GM23338 (cell line): Measurements from ENCODE around the gene HNRNPA2B1. TPM values are rescaled to one million over a fixed set of nuclear protein-coding genes. Genes with fewer than 3 reads are reported as not detected.

Experiments
- ATAC-seq: fragments of 200-7000 bp; cut with Tn5 transposase; 3 replicates; pipeline ENCODE4 v1.9.1; 2020
- DNase-seq: peaks from one replicate; pipeline ENCODE4 v3.0.0-alpha.2; 2015; ENCODE audit warnings: low spot score
- H2AFZ ChIP-seq: fragments of 200-600 bp; sonication (generic); 2 replicates; pipeline ENCODE4 v1.8.0; 2016; ENCODE audit warnings: antibody characterized with exemption, mild to moderate bottlenecking, moderate library complexity
- H3F3A ChIP-seq: fragments of 200-600 bp; sonication (generic); replicated peaks from 2 replicates; pipeline ENCODE4 v1.8.0; 2017; ENCODE audit warnings: antibody characterized with exemption, mixed run types, low read depth
- H3K27ac ChIP-seq: fragments of 200-600 bp; sonication (generic); 2 replicates; pipeline ENCODE4 v1.6.1; 2016; ENCODE audit warnings: low read depth
- H3K27me3 ChIP-seq: fragments of 200-600 bp; sonication (generic); 2 replicates; pipeline ENCODE4 v1.8.0; 2016; ENCODE audit warnings: mild to moderate bottlenecking, mixed run types, moderate library complexity; ENCODE audit not compliant: insufficient read depth
- H3K36me3 ChIP-seq: fragments of 200-600 bp; sonication (generic); 2 replicates; pipeline ENCODE4 v1.8.0; 2016; ENCODE audit warnings: mild to moderate bottlenecking; ENCODE audit not compliant: insufficient read depth
- H3K4me1 ChIP-seq: fragments of 200-600 bp; sonication (generic); 2 replicates; pipeline ENCODE4 v1.8.0; 2016; ENCODE audit warnings: mild to moderate bottlenecking, moderate library complexity; ENCODE audit not compliant: insufficient read depth
- H3K4me2 ChIP-seq: fragments of 200-600 bp; sonication (generic); 2 replicates; pipeline ENCODE4 v1.7.1; 2017; ENCODE audit warnings: mixed run types
- H3K4me3 ChIP-seq: fragments of 200-600 bp; sonication (generic); 2 replicates; pipeline ENCODE4 v1.6.1; 2016; ENCODE audit warnings: mixed run types
- H3K79me2 ChIP-seq: fragments of 200-600 bp; sonication (generic); replicated peaks from 2 replicates; pipeline ENCODE4 v1.8.0; 2017; ENCODE audit warnings: mild to moderate bottlenecking; ENCODE audit not compliant: insufficient read depth
- H3K9me2 ChIP-seq: fragments of 200-600 bp; sonication (generic); 2 replicates; pipeline ENCODE4 v1.8.0; 2017; ENCODE audit not compliant: insufficient read depth
- H4K20me1 ChIP-seq: fragments of 200-600 bp; sonication (generic); replicated peaks from 2 replicates; pipeline ENCODE4 v1.8.0; 2017; ENCODE audit warnings: mild to moderate bottlenecking; ENCODE audit not compliant: insufficient read depth
- H3K27ac Mint-ChIP-seq: 2 replicates; pipeline ENCODE4 v1.8.0; 2020; ENCODE audit warnings: inconsistent platforms, mild to moderate bottlenecking, moderate library complexity, mixed read lengths
- H3K27me3 Mint-ChIP-seq: 3 replicates; pipeline ENCODE4 v1.8.0; 2022; ENCODE audit warnings: low read depth, mild to moderate bottlenecking, moderate library complexity, mixed read lengths, inconsistent platforms; ENCODE audit not compliant: insufficient read depth, poor library complexity
- H3K36me3 Mint-ChIP-seq: 3 replicates; pipeline ENCODE4 v1.8.0; 2021; ENCODE audit warnings: low read depth, mild to moderate bottlenecking, inconsistent platforms, moderate library complexity, mixed read lengths
- H3K4me1 Mint-ChIP-seq: 3 replicates; pipeline ENCODE4 v1.8.0; 2020; ENCODE audit warnings: mild to moderate bottlenecking, inconsistent platforms, mixed read lengths
- H3K4me3 Mint-ChIP-seq: 3 replicates; pipeline ENCODE4 v1.8.0; 2021; ENCODE audit warnings: moderate library complexity, mild to moderate bottlenecking, inconsistent platforms, mixed read lengths
- H3K9me3 Mint-ChIP-seq: 3 replicates; pipeline ENCODE4 v1.8.0; 2020; ENCODE audit warnings: moderate library complexity, mild to moderate bottlenecking, inconsistent platforms, mixed read lengths
- CREB1 ChIP-seq: fragments of 250-450 bp; sonication (Bioruptor Pico); IDR thresholded peaks from 2 replicates; pipeline ENCODE4 v1.5.0; 2020; ENCODE audit warnings: low read depth, mild to moderate bottlenecking, moderate library complexity
- EZH2 ChIP-seq: fragments of 200-600 bp; sonication (generic); IDR thresholded peaks from one replicate; pipeline ENCODE4 v1.8.0; 2017; ENCODE audit warnings: antibody characterized with exemption, mild to moderate bottlenecking, low read depth; ENCODE audit not compliant: unreplicated experiment
- EZH2phosphoT487 ChIP-seq: fragments of 200-600 bp; sonication (generic); IDR thresholded peaks from one replicate; pipeline ENCODE4 v1.8.1; 2018; ENCODE audit warnings: antibody characterized with exemption; ENCODE audit not compliant: unreplicated experiment
- JUNB ChIP-seq: IDR thresholded peaks from one replicate; pipeline ENCODE4 v1.6.1; 2016; ENCODE audit warnings: antibody characterized with exemption; ENCODE audit not compliant: unreplicated experiment
- NANOG ChIP-seq: IDR thresholded peaks from 2 replicates; pipeline ENCODE4 v1.6.1; 2016; ENCODE audit warnings: antibody characterized with exemption, borderline replicate concordance
- POLR2AphosphoS5 ChIP-seq: IDR thresholded peaks from 2 replicates; pipeline ENCODE4 v1.6.1; 2016; ENCODE audit warnings: antibody characterized with exemption, low read depth
- STAT1 ChIP-seq: IDR thresholded peaks from one replicate; pipeline ENCODE4 v1.6.1; 2016; ENCODE audit warnings: antibody characterized with exemption; ENCODE audit not compliant: unreplicated experiment
- ZNF114 ChIP-seq: fragments of 250-450 bp; sonication (Bioruptor Pico); IDR thresholded peaks from 2 replicates; pipeline ENCODE4 v1.5.0; 2020; ENCODE audit warnings: mild to moderate bottlenecking, moderate library complexity
- ZNF331 ChIP-seq: fragments of 250-450 bp; sonication (Bioruptor Pico); IDR thresholded peaks from 2 replicates; pipeline ENCODE4 v1.5.0; 2020; ENCODE audit warnings: low read depth, mild to moderate bottlenecking, moderate library complexity
- polyA plus RNA-seq: library from polyadenylated mRNA; unstranded; fragments of >200 nt; fragmentation: Nextera tagmentation; extraction: Ambion mirVana; gene quantifications from 2 replicates; pipeline ENCODE4 v1.2.1, GENCODE V29; 2016
- total RNA-seq: library from RNA; depleted of rRNA; stranded (reverse); fragments of >200 nt; shearing (Covaris generic); gene quantifications from 2 replicates; pipeline ENCODE4 v1.2.3, GENCODE V29; 2014
- TF ChIP-seq, protein P1 (sequence below): IDR thresholded peaks from one replicate; pipeline ENCODE4 v1.6.1; 2018; ENCODE audit warnings: antibody characterized with exemption; ENCODE audit not compliant: unreplicated experiment
- TF ChIP-seq, protein P2 (sequence below): IDR thresholded peaks from 2 replicates; pipeline ENCODE4 v1.6.1; 2016; ENCODE audit warnings: antibody characterized with exemption
- TF ChIP-seq, protein P3 (sequence below), 2 experiments: fragments of 200-600 bp in 1 of 2; sonication (generic) in 1 of 2; conservative IDR thresholded peaks; 2 replicates each; pipeline versions ENCODE4 v1.5.1 to v1.6.1; 2016 to 2017; ENCODE audit warnings: antibody characterized with exemption in 2 of 2, low read depth in 2 of 2, mild to moderate bottlenecking in 2 of 2, moderate library complexity in 1 of 2
- TF ChIP-seq, protein P4 (sequence below): fragments of 250-450 bp; sonication (Bioruptor Pico); IDR thresholded peaks from 2 replicates; pipeline ENCODE4 v1.5.0; 2020; ENCODE audit warnings: mild to moderate bottlenecking, moderate library complexity

HNRNPA2B1 gene
- total and polyA plus RNA-seq, 2 experiments from 2014 or later, result 602 to 1,577 TPM

DNA sequence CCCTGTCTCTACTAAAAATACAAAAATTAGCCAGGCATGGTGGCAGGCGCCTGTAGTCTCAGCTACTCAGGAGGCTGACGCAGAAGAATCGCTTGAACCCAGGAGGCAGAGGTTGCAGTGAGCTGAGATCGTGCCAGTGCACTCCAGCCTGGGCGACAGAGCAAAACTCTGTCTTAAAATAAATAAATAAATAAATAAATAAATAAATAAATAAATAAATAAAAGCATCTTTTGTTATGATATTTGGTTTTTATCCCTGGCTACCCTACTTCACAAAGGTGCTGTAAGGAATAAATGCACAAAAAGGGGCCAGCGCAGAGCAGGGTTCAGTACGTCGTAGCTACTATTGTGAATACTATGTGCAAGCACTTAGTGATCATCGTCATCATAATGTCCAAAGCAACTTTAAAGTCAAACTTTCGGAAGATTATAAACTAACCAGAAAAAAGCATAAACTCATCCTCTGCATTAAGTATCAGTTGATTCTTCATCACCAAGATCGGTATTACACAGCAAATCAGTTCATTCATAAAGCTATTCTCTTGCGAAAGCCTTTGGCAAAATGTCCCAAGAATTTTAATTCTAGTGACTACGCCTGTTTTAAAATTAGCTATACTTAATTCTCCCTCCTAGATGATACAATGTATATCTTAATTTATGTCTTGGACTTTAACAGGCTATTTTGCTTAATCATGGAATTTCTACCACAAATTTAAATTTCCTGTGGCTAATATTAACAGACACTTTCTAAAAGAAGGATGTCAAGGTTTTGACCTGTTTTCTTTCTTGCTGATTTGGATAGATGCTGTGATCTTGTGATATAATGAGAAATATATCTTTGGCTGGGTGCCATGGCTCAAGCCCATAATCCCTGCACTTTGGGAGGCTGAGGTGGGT, 56.1 kb downstream of the HNRNPA2B1 start:
- no peak for ATAC-seq
- H3K36me3 Mint-ChIP-seq, result peaks cover 14% of the 10 kb centered on the region; the same call in 2 of the 3 replicates
- H3K27ac ChIP-seq, result no peak overlapping the region

More for the DNA sequence above, 56.1 kb downstream of the HNRNPA2B1 start:
- Histone ChIP-seq H3K4me1 (peaks cover 9% of the 10 kb centered on the region; the same call in 1 of the 2 replicates), H3K27me3 (no peaks in the 10 kb centered on the region), H3K36me3 (no peaks in the 10 kb centered on the region), H3K4me3 (no peak overlapping the region), H3K4me2 (no peak overlapping the region), H3K79me2 (no peaks in the 10 kb centered on the region), H3K9me2 (0 out of 2 replicates have a peak, but pooled peaks cover 3% of the 10 kb centered on the region), H4K20me1 (no peaks in the 10 kb centered on the region), H2AFZ (no peak overlapping the region), H3F3A (no peaks in the 10 kb centered on the region)
- no peak for DNase-seq
- Mint-ChIP-seq H3K9me3 (peaks cover 20% of the 10 kb centered on the region), H3K4me3 (no peak overlapping the region), H3K4me1 (peaks cover 3% of the 10 kb centered on the region; the same call in 1 of the 3 replicates), H3K27ac (no peak overlapping the region), H3K27me3 (peaks cover 4% of the 10 kb centered on the region)
- TF ChIP-seq, protein P1, sequence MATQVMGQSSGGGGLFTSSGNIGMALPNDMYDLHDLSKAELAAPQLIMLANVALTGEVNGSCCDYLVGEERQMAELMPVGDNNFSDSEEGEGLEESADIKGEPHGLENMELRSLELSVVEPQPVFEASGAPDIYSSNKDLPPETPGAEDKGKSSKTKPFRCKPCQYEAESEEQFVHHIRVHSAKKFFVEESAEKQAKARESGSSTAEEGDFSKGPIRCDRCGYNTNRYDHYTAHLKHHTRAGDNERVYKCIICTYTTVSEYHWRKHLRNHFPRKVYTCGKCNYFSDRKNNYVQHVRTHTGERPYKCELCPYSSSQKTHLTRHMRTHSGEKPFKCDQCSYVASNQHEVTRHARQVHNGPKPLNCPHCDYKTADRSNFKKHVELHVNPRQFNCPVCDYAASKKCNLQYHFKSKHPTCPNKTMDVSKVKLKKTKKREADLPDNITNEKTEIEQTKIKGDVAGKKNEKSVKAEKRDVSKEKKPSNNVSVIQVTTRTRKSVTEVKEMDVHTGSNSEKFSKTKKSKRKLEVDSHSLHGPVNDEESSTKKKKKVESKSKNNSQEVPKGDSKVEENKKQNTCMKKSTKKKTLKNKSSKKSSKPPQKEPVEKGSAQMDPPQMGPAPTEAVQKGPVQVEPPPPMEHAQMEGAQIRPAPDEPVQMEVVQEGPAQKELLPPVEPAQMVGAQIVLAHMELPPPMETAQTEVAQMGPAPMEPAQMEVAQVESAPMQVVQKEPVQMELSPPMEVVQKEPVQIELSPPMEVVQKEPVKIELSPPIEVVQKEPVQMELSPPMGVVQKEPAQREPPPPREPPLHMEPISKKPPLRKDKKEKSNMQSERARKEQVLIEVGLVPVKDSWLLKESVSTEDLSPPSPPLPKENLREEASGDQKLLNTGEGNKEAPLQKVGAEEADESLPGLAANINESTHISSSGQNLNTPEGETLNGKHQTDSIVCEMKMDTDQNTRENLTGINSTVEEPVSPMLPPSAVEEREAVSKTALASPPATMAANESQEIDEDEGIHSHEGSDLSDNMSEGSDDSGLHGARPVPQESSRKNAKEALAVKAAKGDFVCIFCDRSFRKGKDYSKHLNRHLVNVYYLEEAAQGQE, result no peak
- no peak for TF ChIP-seq EZH2phosphoT487
- TF ChIP-seq, protein P2, sequence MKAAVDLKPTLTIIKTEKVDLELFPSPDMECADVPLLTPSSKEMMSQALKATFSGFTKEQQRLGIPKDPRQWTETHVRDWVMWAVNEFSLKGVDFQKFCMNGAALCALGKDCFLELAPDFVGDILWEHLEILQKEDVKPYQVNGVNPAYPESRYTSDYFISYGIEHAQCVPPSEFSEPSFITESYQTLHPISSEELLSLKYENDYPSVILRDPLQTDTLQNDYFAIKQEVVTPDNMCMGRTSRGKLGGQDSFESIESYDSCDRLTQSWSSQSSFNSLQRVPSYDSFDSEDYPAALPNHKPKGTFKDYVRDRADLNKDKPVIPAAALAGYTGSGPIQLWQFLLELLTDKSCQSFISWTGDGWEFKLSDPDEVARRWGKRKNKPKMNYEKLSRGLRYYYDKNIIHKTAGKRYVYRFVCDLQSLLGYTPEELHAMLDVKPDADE, result no peak
- TF ChIP-seq ZNF331, result no peak
- no peak for TF ChIP-seq JUNB
- TF ChIP-seq, protein P3, sequence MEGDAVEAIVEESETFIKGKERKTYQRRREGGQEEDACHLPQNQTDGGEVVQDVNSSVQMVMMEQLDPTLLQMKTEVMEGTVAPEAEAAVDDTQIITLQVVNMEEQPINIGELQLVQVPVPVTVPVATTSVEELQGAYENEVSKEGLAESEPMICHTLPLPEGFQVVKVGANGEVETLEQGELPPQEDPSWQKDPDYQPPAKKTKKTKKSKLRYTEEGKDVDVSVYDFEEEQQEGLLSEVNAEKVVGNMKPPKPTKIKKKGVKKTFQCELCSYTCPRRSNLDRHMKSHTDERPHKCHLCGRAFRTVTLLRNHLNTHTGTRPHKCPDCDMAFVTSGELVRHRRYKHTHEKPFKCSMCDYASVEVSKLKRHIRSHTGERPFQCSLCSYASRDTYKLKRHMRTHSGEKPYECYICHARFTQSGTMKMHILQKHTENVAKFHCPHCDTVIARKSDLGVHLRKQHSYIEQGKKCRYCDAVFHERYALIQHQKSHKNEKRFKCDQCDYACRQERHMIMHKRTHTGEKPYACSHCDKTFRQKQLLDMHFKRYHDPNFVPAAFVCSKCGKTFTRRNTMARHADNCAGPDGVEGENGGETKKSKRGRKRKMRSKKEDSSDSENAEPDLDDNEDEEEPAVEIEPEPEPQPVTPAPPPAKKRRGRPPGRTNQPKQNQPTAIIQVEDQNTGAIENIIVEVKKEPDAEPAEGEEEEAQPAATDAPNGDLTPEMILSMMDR (conservative IDR thresholded peaks at IDR 0.05; ENCODE audit: low read depth in 2 of 2), result no peak
- no peak for TF ChIP-seq CREB1 (CRISPR knock-in tag)
- TF ChIP-seq ZNF114 (CRISPR knock-in tag), result no peak
- no peak for TF ChIP-seq NANOG
- TF ChIP-seq EZH2, result no peak
- TF ChIP-seq, protein P4, sequence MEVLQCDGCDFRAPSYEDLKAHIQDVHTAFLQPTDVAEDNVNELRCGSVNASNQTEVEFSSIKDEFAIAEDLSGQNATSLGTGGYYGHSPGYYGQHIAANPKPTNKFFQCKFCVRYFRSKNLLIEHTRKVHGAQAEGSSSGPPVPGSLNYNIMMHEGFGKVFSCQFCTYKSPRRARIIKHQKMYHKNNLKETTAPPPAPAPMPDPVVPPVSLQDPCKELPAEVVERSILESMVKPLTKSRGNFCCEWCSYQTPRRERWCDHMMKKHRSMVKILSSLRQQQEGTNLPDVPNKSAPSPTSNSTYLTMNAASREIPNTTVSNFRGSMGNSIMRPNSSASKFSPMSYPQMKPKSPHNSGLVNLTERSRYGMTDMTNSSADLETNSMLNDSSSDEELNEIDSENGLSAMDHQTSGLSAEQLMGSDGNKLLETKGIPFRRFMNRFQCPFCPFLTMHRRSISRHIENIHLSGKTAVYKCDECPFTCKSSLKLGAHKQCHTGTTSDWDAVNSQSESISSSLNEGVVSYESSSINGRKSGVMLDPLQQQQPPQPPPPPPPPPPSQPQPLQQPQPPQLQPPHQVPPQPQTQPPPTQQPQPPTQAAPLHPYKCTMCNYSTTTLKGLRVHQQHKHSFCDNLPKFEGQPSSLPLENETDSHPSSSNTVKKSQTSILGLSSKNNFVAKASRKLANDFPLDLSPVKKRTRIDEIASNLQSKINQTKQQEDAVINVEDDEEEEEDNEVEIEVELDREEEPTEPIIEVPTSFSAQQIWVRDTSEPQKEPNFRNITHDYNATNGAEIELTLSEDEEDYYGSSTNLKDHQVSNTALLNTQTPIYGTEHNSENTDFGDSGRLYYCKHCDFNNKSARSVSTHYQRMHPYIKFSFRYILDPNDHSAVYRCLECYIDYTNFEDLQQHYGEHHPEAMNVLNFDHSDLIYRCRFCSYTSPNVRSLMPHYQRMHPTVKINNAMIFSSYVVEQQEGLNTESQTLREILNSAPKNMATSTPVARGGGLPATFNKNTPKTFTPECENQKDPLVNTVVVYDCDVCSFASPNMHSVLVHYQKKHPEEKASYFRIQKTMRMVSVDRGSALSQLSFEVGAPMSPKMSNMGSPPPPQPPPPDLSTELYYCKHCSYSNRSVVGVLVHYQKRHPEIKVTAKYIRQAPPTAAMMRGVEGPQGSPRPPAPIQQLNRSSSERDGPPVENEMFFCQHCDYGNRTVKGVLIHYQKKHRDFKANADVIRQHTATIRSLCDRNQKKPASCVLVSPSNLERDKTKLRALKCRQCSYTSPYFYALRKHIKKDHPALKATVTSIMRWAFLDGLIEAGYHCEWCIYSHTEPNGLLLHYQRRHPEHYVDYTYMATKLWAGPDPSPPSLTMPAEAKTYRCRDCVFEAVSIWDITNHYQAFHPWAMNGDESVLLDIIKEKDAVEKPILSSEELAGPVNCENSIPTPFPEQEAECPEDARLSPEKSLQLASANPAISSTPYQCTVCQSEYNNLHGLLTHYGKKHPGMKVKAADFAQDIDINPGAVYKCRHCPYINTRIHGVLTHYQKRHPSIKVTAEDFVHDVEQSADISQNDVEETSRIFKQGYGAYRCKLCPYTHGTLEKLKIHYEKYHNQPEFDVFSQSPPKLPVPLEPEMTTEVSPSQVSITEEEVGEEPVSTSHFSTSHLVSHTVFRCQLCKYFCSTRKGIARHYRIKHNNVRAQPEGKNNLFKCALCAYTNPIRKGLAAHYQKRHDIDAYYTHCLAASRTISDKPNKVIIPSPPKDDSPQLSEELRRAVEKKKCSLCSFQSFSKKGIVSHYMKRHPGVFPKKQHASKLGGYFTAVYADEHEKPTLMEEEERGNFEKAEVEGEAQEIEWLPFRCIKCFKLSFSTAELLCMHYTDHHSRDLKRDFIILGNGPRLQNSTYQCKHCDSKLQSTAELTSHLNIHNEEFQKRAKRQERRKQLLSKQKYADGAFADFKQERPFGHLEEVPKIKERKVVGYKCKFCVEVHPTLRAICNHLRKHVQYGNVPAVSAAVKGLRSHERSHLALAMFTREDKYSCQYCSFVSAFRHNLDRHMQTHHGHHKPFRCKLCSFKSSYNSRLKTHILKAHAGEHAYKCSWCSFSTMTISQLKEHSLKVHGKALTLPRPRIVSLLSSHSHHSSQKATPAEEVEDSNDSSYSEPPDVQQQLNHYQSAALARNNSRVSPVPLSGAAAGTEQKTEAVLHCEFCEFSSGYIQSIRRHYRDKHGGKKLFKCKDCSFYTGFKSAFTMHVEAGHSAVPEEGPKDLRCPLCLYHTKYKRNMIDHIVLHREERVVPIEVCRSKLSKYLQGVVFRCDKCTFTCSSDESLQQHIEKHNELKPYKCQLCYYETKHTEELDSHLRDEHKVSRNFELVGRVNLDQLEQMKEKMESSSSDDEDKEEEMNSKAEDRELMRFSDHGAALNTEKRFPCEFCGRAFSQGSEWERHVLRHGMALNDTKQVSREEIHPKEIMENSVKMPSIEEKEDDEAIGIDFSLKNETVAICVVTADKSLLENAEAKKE, result no peak
- TF ChIP-seq POLR2AphosphoS5, result no peak
- no peak for TF ChIP-seq STAT1
